ENCODE measurements around the gene FUOM. TPM values are rescaled to one million over a fixed set of nuclear protein-coding genes. Genes with fewer than 3 reads are reported as not detected.
A peak's percentile ranks its signal among the peaks of the same experiment; 100 is the strongest.

Gene FUOM
- total and polyA plus RNA-seq, 2 of the 8 experiments (the other 6 are each of a cell fraction or from before 2014, with no cell fraction given), result 22.0 to 30.4 TPM

GRCh38 chr10:133343558-133343957, 14.3 kb downstream of the FUOM start:
- no peak overlapping the region for H2BK15ac ChIP-seq (ENCODE audit: low read length)
- no peak overlapping the region for H3K27ac ChIP-seq (ENCODE audit: low read depth, low read length)
- no peaks in the 10 kb centered on the region for H3K79me1 ChIP-seq (ENCODE audit: low read depth, low read length)
- H3K18ac ChIP-seq (ENCODE audit: extremely low read depth, low read length), result no peak overlapping the region; the same call in 1 of the 2 replicates
- ChIA-PET POLR2A (ENCODE audit: partially characterized antibody) (interaction anchor here (0.6 to 2.3 kb wide), 10 partner anchors 8 to 1278 kb away, joined by 3 to 8 read pairs (median 3); partner anchors contain the start of genes FUOM and JAKMIP3), CTCF (ENCODE audit: partially characterized antibody) (interaction anchor here (1.6 to 4.9 kb wide), 2 partner anchors 8 to 14 kb away, joined by 4 to 27 read pairs; no protein-coding TSS in a partner anchor)
- no peak overlapping the region for H4K5ac ChIP-seq (ENCODE audit: insufficient read length, low read depth, low read length)
- H2BK20ac ChIP-seq (ENCODE audit: low read length), result no peak overlapping the region
- H3K4me2 ChIP-seq (ENCODE audit: insufficient read depth in 1 of 2, low read depth in 2 of 2, low read length in 2 of 2), result no peak overlapping the region
- peaks cover 0 to 17% (median 1%) of the 10 kb centered on the region in 4 experiments; a peak in 3 of 7 replicates for H3K4me1 ChIP-seq (replicated peaks in 1 of 4; ENCODE audit: control insufficient read depth in 3 of 4, insufficient read depth in 4 of 4, low read length in 3 of 4)
- H3K14ac ChIP-seq (ENCODE audit: insufficient read length), result no peak overlapping the region
- no peak overlapping the region for H2BK120ac ChIP-seq (replicated peaks; ENCODE audit: low read depth, low read length)
- DNase-seq (ENCODE audit: low read depth in 1 of 2, low spot score in 2 of 2) (no peak), FAIRE-seq (no peak)
- H3K9ac ChIP-seq (replicated peaks in 1 of 4; ENCODE audit: extremely low read depth in 1 of 4, low read depth in 3 of 4, low read length in 3 of 4), result no peak overlapping the region
- H3K56ac ChIP-seq (replicated peaks; ENCODE audit: insufficient read length, low read depth, low read length), result no peak overlapping the region
- H2AFZ ChIP-seq (ENCODE audit: low read length), result no peak overlapping the region
- H2AK5ac ChIP-seq (ENCODE audit: low read depth, low read length), result no peak overlapping the region
- H2BK12ac ChIP-seq (ENCODE audit: low read depth, low read length), result peak overlapping the region; percentile 50; the same call in 1 of the 2 replicates
- H3K36me3 ChIP-seq (ENCODE audit: control insufficient read depth in 2 of 4, insufficient read depth in 4 of 4, low read length in 3 of 4), result no peaks in the 10 kb centered on the region
- H3K23me2 ChIP-seq (ENCODE audit: low read depth, low read length), result peaks cover 10% of the 10 kb centered on the region; the same call in 1 of the 2 replicates
- 91% methylated on average over 9 of the region's 9 CpGs; no CpG with 5 or more reads in 1 of the 2 experiments for WGBS, 2 experiments (ENCODE audit: extremely low coverage in 1 of 2, insufficient coverage in 1 of 2, insufficient read length in 1 of 2, insufficient replicate concordance in 2 of 2, low coverage in 1 of 2, low lambda C conversion rate in 2 of 2, missing lambda C conversion rate in 1 of 2)
- H3K27me3 ChIP-seq (replicated peaks in 1 of 4; ENCODE audit: control insufficient read depth in 3 of 4, extremely low read depth in 1 of 4, insufficient read depth in 3 of 4, low read length in 3 of 4), result peaks cover 0 to 8% (median 3%) of the 10 kb centered on the region in 4 experiments; a peak in 3 of 7 replicates
- no peak overlapping the region for H3K4ac ChIP-seq (replicated peaks; ENCODE audit: insufficient read length, low read depth, low read length)
- H3K4me3 ChIP-seq (ENCODE audit: extremely low read depth in 1 of 4, insufficient read depth in 2 of 4, low read depth in 3 of 4, low read length in 4 of 4), result no peak overlapping the region
- H4K8ac ChIP-seq (ENCODE audit: extremely low read depth, insufficient read depth, low read length), result no peak overlapping the region
- H3K9me3 ChIP-seq (ENCODE audit: insufficient read depth in 2 of 2, low read depth in 1 of 2, low read length in 1 of 2), result no peaks in the 10 kb centered on the region
- H3K79me2 ChIP-seq (ENCODE audit: control insufficient read depth in 1 of 2, insufficient read depth in 2 of 2, low read length in 2 of 2), result no peaks in the 10 kb centered on the region
- no peak overlapping the region for H3K23ac ChIP-seq (ENCODE audit: insufficient read length)
- H2BK5ac ChIP-seq (ENCODE audit: low read depth, low read length), result 0 out of 2 replicates have a peak overlapping the region, but pooled peaks have one; percentile 35
- no peak overlapping the region for H4K91ac ChIP-seq (replicated peaks; ENCODE audit: insufficient read length, low read length)
- H4K20me1 ChIP-seq (replicated peaks in 1 of 2; ENCODE audit: control insufficient read depth in 1 of 2, insufficient read depth in 2 of 2, low read length in 2 of 2), result peaks cover 0 to 9% of the 10 kb centered on the region in 2 experiments
- TF ChIP-seq RXRA (IDR thresholded peaks at IDR 0.05; ENCODE audit: insufficient read depth, low read depth, low read length) (no peak), GABPA (IDR thresholded peaks at IDR 0.05; ENCODE audit: borderline replicate concordance, insufficient read depth, low read length) (no peak), ATF3 (IDR thresholded peaks at IDR 0.05; ENCODE audit: insufficient read depth, low read depth, low read length) (no peak), HDAC2 (IDR thresholded peaks at IDR 0.05; ENCODE audit: borderline replicate concordance in 1 of 2, low read depth in 2 of 2, low read length in 2 of 2) (no peak), POLR2A (IDR thresholded peaks at IDR 0.05; ENCODE audit: control extremely low read depth in 1 of 2, low read depth in 2 of 2, low read length in 2 of 2) (no peak), E2F6 (IDR thresholded peaks at IDR 0.05) (no peak), MAFK (IDR thresholded peaks at IDR 0.05; ENCODE audit: low read depth, low read length) (no peak), USF2 (IDR thresholded peaks at IDR 0.05; ENCODE audit: low read length) (no peak), CBX8 (IDR thresholded peaks at IDR 0.05; ENCODE audit: borderline replicate concordance, low read depth, low read length) (no peak), TBP (IDR thresholded peaks at IDR 0.05; ENCODE audit: low read depth, low read length) (no peak), CREB1 (IDR thresholded peaks at IDR 0.05) (no peak)
